H1 (cell line): Measurements from ENCODE around the gene MYO7B. TPM values are rescaled to one million over a fixed set of nuclear protein-coding genes. Genes with fewer than 3 reads are reported as not detected.

ENCODE experiments used
- ASH2L ChIP-seq: fragments of 200-600, 300-600 bp; sonication (generic); IDR thresholded peaks from one replicate; pipeline ENCODE4 v1.7.1; 2017; ENCODE audit warnings: low read length
- BRCA1 ChIP-seq: IDR thresholded peaks from 2 replicates; pipeline ENCODE4 v1.6.1; 2012; ENCODE audit warnings: low read depth, low read length, improper control_type of control experiment
- CBX5 ChIP-seq: fragments of 300-800, 300-1000 bp; sonication (generic); IDR thresholded peaks from 2 replicates; pipeline ENCODE4 v1.7.1; 2016; ENCODE audit warnings: antibody characterized with exemption, low read length, low read depth
- CEBPB ChIP-seq: IDR thresholded peaks from 2 replicates; pipeline ENCODE4 v1.6.1; 2012; ENCODE audit warnings: low read depth, low read length
- EGR1 ChIP-seq: IDR thresholded peaks from 2 replicates; pipeline ENCODE4 v1.6.1; 2011; ENCODE audit warnings: low read depth, low read length, borderline replicate concordance
- EP300 ChIP-seq, 2 experiments: IDR thresholded peaks; 1 replicate in 1 of 2; 2 replicates in 1 of 2; pipeline ENCODE4 v1.6.1; 2011 to 2012; ENCODE audit warnings: low read depth in 2 of 2, low read length in 2 of 2, mild to moderate bottlenecking in 2 of 2, borderline replicate concordance in 1 of 2, inconsistent platforms in 1 of 2, moderate library complexity in 1 of 2
- FOSL1 ChIP-seq: IDR thresholded peaks from 2 replicates; pipeline ENCODE4 v1.6.1; 2011; ENCODE audit warnings: mild to moderate bottlenecking, low read depth, low read length, moderate library complexity; ENCODE audit not compliant: insufficient read depth
- GABPA ChIP-seq: IDR thresholded peaks from 2 replicates; pipeline ENCODE4 v1.6.1; 2011; ENCODE audit warnings: mild to moderate bottlenecking, low read length, moderate library complexity, borderline replicate concordance; ENCODE audit not compliant: insufficient read depth
- GTF2F1 ChIP-seq: IDR thresholded peaks from 2 replicates; pipeline ENCODE4 v1.6.1; 2012; ENCODE audit warnings: low read depth, low read length, improper control_type of control experiment, borderline replicate concordance
- JUND ChIP-seq: IDR thresholded peaks from 2 replicates; pipeline ENCODE4 v1.6.1; 2011; ENCODE audit warnings: mild to moderate bottlenecking, improper control_type of control experiment, low read length
- KDM4A ChIP-seq: IDR thresholded peaks from one replicate; pipeline ENCODE4 v1.7.1; 2012; ENCODE audit warnings: low read depth, mild to moderate bottlenecking, moderate library complexity, low read length, inconsistent platforms; ENCODE audit not compliant: severe bottlenecking
- MAFK ChIP-seq: IDR thresholded peaks from 2 replicates; pipeline ENCODE4 v1.6.1; 2012; ENCODE audit warnings: low read depth, mild to moderate bottlenecking, improper control_type of control experiment, low read length
- NRF1 ChIP-seq: IDR thresholded peaks from 2 replicates; pipeline ENCODE4 v1.6.1; 2011; ENCODE audit warnings: mild to moderate bottlenecking, low read depth, low read length, improper control_type of control experiment
- PHF8 ChIP-seq: fragments of 200-600 bp; sonication (generic); conservative IDR thresholded peaks from 2 replicates; pipeline ENCODE4 v1.7.1; 2012; ENCODE audit warnings: low read depth, mild to moderate bottlenecking, inconsistent platforms, low read length, moderate library complexity
- POLR2AphosphoS5 ChIP-seq: IDR thresholded peaks from 2 replicates; pipeline ENCODE4 v1.6.1; 2011; ENCODE audit warnings: low read depth, low read length
- POU5F1 ChIP-seq: IDR thresholded peaks from 2 replicates; pipeline ENCODE4 v1.6.1; 2011; ENCODE audit warnings: low read depth, mild to moderate bottlenecking, low read length, moderate library complexity
- RAD21 ChIP-seq, 2 experiments: IDR thresholded peaks in 1 of 2; conservative IDR thresholded peaks in 1 of 2; 2 replicates each; pipeline ENCODE4 v1.6.1; 2011; ENCODE audit warnings: low read depth in 2 of 2, low read length in 2 of 2, improper control_type of control experiment in 1 of 2, inconsistent platforms in 1 of 2, mild to moderate bottlenecking in 1 of 2, moderate library complexity in 1 of 2
- RFX5 ChIP-seq: IDR thresholded peaks from 2 replicates; pipeline ENCODE4 v1.6.1; 2011; ENCODE audit warnings: low read depth, low read length, improper control_type of control experiment, borderline replicate concordance
- SIX5 ChIP-seq: IDR thresholded peaks from 2 replicates; pipeline ENCODE4 v1.6.1; 2011; ENCODE audit warnings: mild to moderate bottlenecking, low read depth, low read length
- SP4 ChIP-seq: IDR thresholded peaks from 2 replicates; pipeline ENCODE4 v1.6.1; 2012; ENCODE audit warnings: low read length, inconsistent platforms
- TAF1 ChIP-seq: IDR thresholded peaks from 2 replicates; pipeline ENCODE4 v1.6.1; 2011; ENCODE audit warnings: mild to moderate bottlenecking, low read depth, low read length
- TAF7 ChIP-seq: optimal IDR thresholded peaks from 2 replicates; pipeline ENCODE3; 2011; ENCODE audit warnings: low read depth, mild to moderate bottlenecking, inconsistent platforms, low read length, moderate library complexity, borderline replicate concordance
- TCF12 ChIP-seq: IDR thresholded peaks from 2 replicates; pipeline ENCODE4 v1.6.1; 2011; ENCODE audit warnings: low read depth, mild to moderate bottlenecking, low read length
- YY1 ChIP-seq: IDR thresholded peaks from 2 replicates; pipeline ENCODE4 v1.6.1; 2011; ENCODE audit warnings: low read depth, mild to moderate bottlenecking, low read length
- polyA plus RNA-seq, 7 experiments: library from polyadenylated mRNA; depleted of rRNA in 3 of 7; stranded (reverse) in 5 of 7; unstranded in 2 of 7; fragments of >200 nt in 5 of 7; fragments of 200-250 nt in 2 of 7; gene quantifications; 1 replicate in 5 of 7; 2 replicates in 1 of 7; 4 replicates in 1 of 7; pipeline versions ENCODE4 v1.2.1 to v1.2.3, GENCODE V29; 2011 to 2013; ENCODE audit warnings: missing spikeins in 2 of 7, mixed read lengths in 2 of 7
- total RNA-seq: library from RNA; stranded (reverse); fragmentation: NEBNext Ultra II Directional; extraction: Animal tissue kit (Norgen Biotek cat#: 25700); gene quantifications from 2 replicates; pipeline ENCODE4 v1.2.1, GENCODE V29; 2021
- TF ChIP-seq, protein P1 (sequence below): IDR thresholded peaks from 2 replicates; pipeline ENCODE4 v1.6.1; 2011; ENCODE audit warnings: low read length, improper control_type of control experiment

MYO7B gene
- total and polyA plus RNA-seq, 2 of the 8 experiments (the other 6 are each of a cell fraction or from before 2014, with no cell fraction given) = not detected

DNA sequence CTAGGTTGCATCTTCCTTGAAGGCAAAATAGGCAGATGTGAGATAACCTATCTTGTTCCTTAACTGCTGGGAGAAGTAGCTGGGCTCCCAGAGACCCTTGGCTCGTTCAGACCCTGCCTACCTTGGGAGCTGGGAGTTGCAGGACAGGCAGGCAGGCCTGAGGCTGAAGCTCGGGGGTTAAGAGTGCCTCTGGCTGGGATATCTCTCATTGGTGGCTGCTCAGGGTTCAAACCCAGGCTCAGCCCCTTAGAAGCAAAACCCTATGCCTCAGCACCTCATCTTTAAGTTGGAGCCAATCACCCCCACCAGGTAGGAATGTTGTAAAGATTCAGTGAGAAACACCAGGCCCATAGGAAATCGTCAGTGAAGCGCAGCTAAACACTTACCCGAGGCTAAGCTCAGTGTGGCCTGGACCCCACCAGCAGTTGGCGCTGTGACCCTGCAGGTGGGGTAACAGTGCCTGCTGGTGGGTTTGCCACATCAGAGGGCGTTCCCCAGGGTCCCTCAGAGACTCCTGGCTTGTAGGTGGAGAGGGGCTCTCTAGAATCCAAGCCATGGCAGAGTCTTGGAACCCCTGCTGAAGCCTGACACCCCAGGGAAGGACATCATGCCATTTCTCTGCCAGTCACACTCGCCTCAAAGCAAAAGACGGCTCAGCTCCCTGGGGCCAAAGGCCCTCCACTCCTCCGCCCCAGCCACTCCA, 55.9 kb downstream of the MYO7B start (continued):
- no peak for TF ChIP-seq CBX5
- TF ChIP-seq RFX5 = no peak
- TF ChIP-seq CEBPB = no peak; the same call in 1 of the 2 replicates
- no peak for TF ChIP-seq POLR2AphosphoS5
- TF ChIP-seq GTF2F1 = no peak
- TF ChIP-seq BRCA1 = no peak
- no peak for TF ChIP-seq MAFK
- peak; percentile 33 for TF ChIP-seq ASH2L
- TF ChIP-seq SP4 = no peak
- no peak for TF ChIP-seq EGR1
- TF ChIP-seq GABPA = peak; percentile 59; the same call in 1 of the 2 replicates
- peak; percentile 48; the same call in 1 of the 2 replicates for TF ChIP-seq YY1
- no peak for TF ChIP-seq POU5F1
- TF ChIP-seq TCF12 = no peak
- TF ChIP-seq SIX5 = no peak
- no peak for TF ChIP-seq PHF8
- TF ChIP-seq, protein P1, sequence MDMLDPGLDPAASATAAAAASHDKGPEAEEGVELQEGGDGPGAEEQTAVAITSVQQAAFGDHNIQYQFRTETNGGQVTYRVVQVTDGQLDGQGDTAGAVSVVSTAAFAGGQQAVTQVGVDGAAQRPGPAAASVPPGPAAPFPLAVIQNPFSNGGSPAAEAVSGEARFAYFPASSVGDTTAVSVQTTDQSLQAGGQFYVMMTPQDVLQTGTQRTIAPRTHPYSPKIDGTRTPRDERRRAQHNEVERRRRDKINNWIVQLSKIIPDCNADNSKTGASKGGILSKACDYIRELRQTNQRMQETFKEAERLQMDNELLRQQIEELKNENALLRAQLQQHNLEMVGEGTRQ = no peak
- peak; percentile 98 to 99 for TF ChIP-seq RAD21 (IDR thresholded peaks at IDR 0.05 in 1 of 2, conservative IDR thresholded peaks at IDR 0.05 in 1 of 2; ENCODE audit: low read depth in 2 of 2, low read length in 2 of 2)
- TF ChIP-seq TAF1 = no peak
- no peak for TF ChIP-seq JUND
- no peak for TF ChIP-seq NRF1
- no peak for TF ChIP-seq FOSL1
- no peak for TF ChIP-seq KDM4A
- TF ChIP-seq EP300 (IDR thresholded peaks at IDR 0.05; ENCODE audit: borderline replicate concordance in 1 of 2, low read depth in 2 of 2, low read length in 2 of 2) = no peak
- no peak for TF ChIP-seq TAF7
